HepG2 (cell line): ENCODE data around the gene TEK. TPM values are rescaled to one million over a fixed set of nuclear protein-coding genes. Genes with fewer than 3 reads are reported as not detected.

ENCODE experiments used
- ATAC-seq: fragments of 200-7000 bp; cut with Tn5 transposase; 3 replicates; pipeline ENCODE4 v1.9.1; 2020; ENCODE audit warnings: mild to moderate bottlenecking, moderate library complexity
- BruUV-seq: library from RNA; stranded (reverse); fragments of 400-500 nt; replicated peaks from 2 replicates; lab custom pipeline; 2021; lab: Mats Ljungman, UMichigan
- CTCF ChIA-PET: fragments of 300-600 bp; formaldehyde crosslinking; extraction: SDS; loops from one replicate; lab custom pipeline; 2021; ENCODE audit warnings: low total read pairs, inconsistent platforms, low intra/inter-chr PET ratio; lab: Yijun Ruan, JAX
- POLR2A ChIA-PET: fragments of 350-600 bp; sonication (Branson Sonifier 250); formaldehyde crosslinking; loops from one replicate; lab custom pipeline; 2020; ENCODE audit warnings: antibody characterized with exemption, inconsistent platforms; lab: Yijun Ruan, JAX
- DNase-seq: peaks from one replicate; pipeline ENCODE4 v3.0.0-alpha.2; 2015; ENCODE audit warnings: low spot score
- FAIRE-seq: peaks from 3 replicates; lab custom pipeline; 2011; peaks lifted over from hg19 to GRCh38; lab: Jason Lieb, UNC
- H2AFZ ChIP-seq: one replicate; pipeline ENCODE4 v1.6.1; 2011; ENCODE audit warnings: low read length, inconsistent platforms
- H3K27ac ChIP-seq: fragments of 300-600 bp; 3 replicates; pipeline ENCODE4 v1.8.0; 2011; ENCODE audit warnings: mixed run types, mild to moderate bottlenecking, mixed read lengths, low read length, inconsistent platforms; ENCODE audit not compliant: insufficient read depth; ENCODE audit errors: extremely low read length
- H3K27me3 ChIP-seq, 2 experiments: fragments of 200-600 bp in 1 of 2; 2 replicates in 1 of 2; 3 replicates in 1 of 2; pipeline versions ENCODE4 v1.6.0 to v1.8.0; 2011; ENCODE audit warnings: low read length in 2 of 2, mild to moderate bottlenecking in 2 of 2, moderate library complexity in 2 of 2, inconsistent platforms in 1 of 2; ENCODE audit not compliant: insufficient read depth in 2 of 2, control insufficient read depth in 1 of 2
- H3K36me3 ChIP-seq, 2 experiments: fragments of 200-600 bp in 1 of 2; replicated peaks in 1 of 2; 2 replicates in 1 of 2; 3 replicates in 1 of 2; pipeline versions ENCODE4 v1.5.1 to v1.8.0; 2011; ENCODE audit warnings: low read length in 2 of 2, inconsistent platforms in 1 of 2; ENCODE audit not compliant: insufficient read depth in 2 of 2, control insufficient read depth in 1 of 2
- H3K4me1 ChIP-seq: 2 replicates; pipeline ENCODE4 v1.5.1; 2012; ENCODE audit warnings: low read length, inconsistent platforms; ENCODE audit not compliant: insufficient read depth
- H3K4me2 ChIP-seq: 2 replicates; pipeline ENCODE4 v1.6.0; 2011; ENCODE audit warnings: low read depth, low read length, inconsistent platforms
- H3K4me3 ChIP-seq, 3 experiments: fragments of 200-600 bp in 1 of 3; sonication (generic), shearing (Covaris generic) in 1 of 3; replicated peaks in 1 of 3; 2 replicates each; pipeline ENCODE4 v1.5.1; 2011 to 2016; ENCODE audit warnings: low read length in 3 of 3, inconsistent platforms in 2 of 3, low read depth in 2 of 3, mild to moderate bottlenecking in 2 of 3, control low read depth in 1 of 3, mixed read lengths in 1 of 3; ENCODE audit not compliant: insufficient read depth in 1 of 3
- H3K79me2 ChIP-seq: one replicate; pipeline ENCODE4 v1.6.1; 2011; ENCODE audit warnings: low read length, inconsistent platforms; ENCODE audit not compliant: insufficient read depth
- H3K9ac ChIP-seq: 2 replicates; pipeline ENCODE4 v1.6.0; 2011; ENCODE audit warnings: mild to moderate bottlenecking, low read depth, low read length, inconsistent platforms; ENCODE audit not compliant: insufficient read depth
- H3K9me3 ChIP-seq: 2 replicates; pipeline ENCODE4 v1.5.1; 2012; ENCODE audit warnings: mild to moderate bottlenecking, low read length
- H4K20me1 ChIP-seq: 2 replicates; pipeline ENCODE4 v1.6.0; 2011; ENCODE audit warnings: inconsistent platforms, mild to moderate bottlenecking, low read length, moderate library complexity; ENCODE audit not compliant: insufficient read depth
- CBX1 ChIP-seq: IDR thresholded peaks from one replicate; pipeline ENCODE4 v1.6.1; 2016; ENCODE audit warnings: antibody characterized with exemption, low read depth
- ESRRA ChIP-seq: sonication (generic); formaldehyde crosslinking; IDR thresholded peaks from 2 replicates; pipeline ENCODE4 v1.5.1; 2020; ENCODE audit warnings: mild to moderate bottlenecking, low read depth, missing genetic modification reagents
- KLF15 ChIP-seq: sonication (generic); formaldehyde crosslinking; IDR thresholded peaks from 2 replicates; pipeline ENCODE4 v1.8.1; 2023; ENCODE audit warnings: borderline replicate concordance, mild to moderate bottlenecking, inconsistent platforms, missing genetic modification reagents, mixed read lengths
- MXI1 ChIP-seq: IDR thresholded peaks from 3 replicates; pipeline ENCODE4 v1.6.1; 2012; ENCODE audit warnings: low read depth, low read length, inconsistent platforms, borderline replicate concordance
- SATB2 ChIP-seq: sonication (generic); formaldehyde crosslinking; IDR thresholded peaks from 2 replicates; pipeline ENCODE4 v1.5.0; 2020; ENCODE audit warnings: missing genetic modification reagents
- TFDP1 ChIP-seq: IDR thresholded peaks from 2 replicates; pipeline ENCODE4 v1.6.1; 2016; ENCODE audit warnings: missing compliant biosample characterization, missing genetic modification reagents, borderline replicate concordance
- ZBTB44 ChIP-seq: sonication (generic); formaldehyde crosslinking; IDR thresholded peaks from 2 replicates; pipeline ENCODE4 v1.4.0; 2020; ENCODE audit warnings: missing genetic modification reagents
- ZNF564 ChIP-seq: sonication (generic); formaldehyde crosslinking; IDR thresholded peaks from 2 replicates; pipeline ENCODE4 v1.8.1; 2023; ENCODE audit warnings: mild to moderate bottlenecking, missing genetic modification reagents
- ZNF660 ChIP-seq: sonication (generic); formaldehyde crosslinking; IDR thresholded peaks from 2 replicates; pipeline ENCODE4 v1.5.1; 2020; ENCODE audit warnings: mild to moderate bottlenecking, low read depth, missing genetic modification reagents, borderline replicate concordance
- ZNF703 ChIP-seq: sonication (generic); formaldehyde crosslinking; IDR thresholded peaks from 2 replicates; pipeline ENCODE4 v1.5.1; 2020; ENCODE audit warnings: missing genetic modification reagents, mild to moderate bottlenecking, moderate library complexity, borderline replicate concordance
- WGBS: methylation state at CpG from one replicate; pipeline ENCODE4 v1.1.6; 2017; ENCODE audit warnings: low lambda C conversion rate; 5-methylcytosine and 5-hydroxymethylcytosine counted together
- in situ Hi-C: cut with HindIII; loops from 2 replicates; pipeline ENCODE4 v1.10.0; 2017; ENCODE audit warnings: low pct_unique_long_range_greater_than_20kb; ENCODE audit not compliant: extremely low pct_ligation_motif_present
- intact Hi-C: fragments of 100-400 bp; cut with micrococcal nuclease; formaldehyde crosslinking; loops from one replicate; pipeline ENCODE4 v1.10.0; 2022; ENCODE audit not compliant: unreplicated experiment
- polyA plus RNA-seq, 8 experiments: library from polyadenylated mRNA; depleted of rRNA in 3 of 8; stranded (reverse) in 7 of 8; unstranded in 1 of 8; fragments of >200 nt; fragmentation: Illumina TruSeq in 4 of 8; extraction: Trizol in 4 of 8; gene quantifications; 2 replicates each; pipeline versions ENCODE4 v1.2.1 to v1.2.3, GENCODE V29; 2011 to 2016; ENCODE audit warnings: low read depth in 4 of 8, missing spikeins in 1 of 8, mixed read lengths in 1 of 8; ENCODE audit not compliant: insufficient read depth in 1 of 8
- total RNA-seq, 5 experiments: library from RNA; depleted of rRNA; stranded (reverse); fragments of >200 nt; fragmentation: Illumina TruSeq; extraction: Trizol; gene quantifications; 2 replicates each; pipeline ENCODE4 v1.2.3, GENCODE V29; 2016; ENCODE audit warnings: low read depth in 1 of 5
- TF ChIP-seq, protein P1 (sequence below): sonication (generic); formaldehyde crosslinking; IDR thresholded peaks from 2 replicates; pipeline ENCODE4 v1.4.0; 2020; ENCODE audit warnings: missing genetic modification reagents
- TF ChIP-seq, protein P2 (sequence below): sonication (generic); formaldehyde crosslinking; IDR thresholded peaks from 2 replicates; pipeline ENCODE4 v1.8.0; 2022; ENCODE audit warnings: mild to moderate bottlenecking, missing genetic modification reagents, moderate library complexity
- TF ChIP-seq, protein P3 (sequence below): IDR thresholded peaks from 2 replicates; pipeline ENCODE4 v1.6.1; 2016; ENCODE audit warnings: missing genetic modification reagents, missing compliant biosample characterization

The TEK gene
- total and polyA plus RNA-seq, 2 of the 13 experiments (the other 11 are each of a cell fraction or from before 2014, with no cell fraction given), result not detected

GRCh38 chr9:27162045-27162444 lies 53.0 kb downstream of the TEK start:
- no peak for TF ChIP-seq MXI1
- TF ChIP-seq ZBTB44 (CRISPR knock-in tag), result no peak
- TF ChIP-seq ZNF703 (CRISPR knock-in tag), result no peak
- TF ChIP-seq, all 625 proteins: peak for 0
- in situ Hi-C loops, result no loop called here
- POLR2A ChIA-PET, result no interaction called here
- H2AFZ ChIP-seq, result no peak overlapping the region
- H3K9ac ChIP-seq, result no peak overlapping the region
- H3K4me2 ChIP-seq, result no peak overlapping the region
- no peaks in the 10 kb centered on the region for H4K20me1 ChIP-seq
- FAIRE-seq (no peak), ATAC-seq (no peak), DNase-seq (no peak)
- no peaks in the 10 kb centered on the region for H3K36me3 ChIP-seq
- H3K4me1 ChIP-seq, result no peaks in the 10 kb centered on the region
- no peaks in the 10 kb centered on the region for H3K79me2 ChIP-seq
- intact Hi-C loops, result no loop called here
- H3K9me3 ChIP-seq, result no peaks in the 10 kb centered on the region
- 0% methylated on average over 2 of the region's 2 CpGs for WGBS
- no TSS peak for BruUV-seq
- CTCF ChIA-PET, result no interaction called here
- no peak overlapping the region for H3K4me3 ChIP-seq
- no peaks in the 10 kb centered on the region; a peak in 1 of 5 replicates for H3K27me3 ChIP-seq
- no peak overlapping the region for H3K27ac ChIP-seq

DNA sequence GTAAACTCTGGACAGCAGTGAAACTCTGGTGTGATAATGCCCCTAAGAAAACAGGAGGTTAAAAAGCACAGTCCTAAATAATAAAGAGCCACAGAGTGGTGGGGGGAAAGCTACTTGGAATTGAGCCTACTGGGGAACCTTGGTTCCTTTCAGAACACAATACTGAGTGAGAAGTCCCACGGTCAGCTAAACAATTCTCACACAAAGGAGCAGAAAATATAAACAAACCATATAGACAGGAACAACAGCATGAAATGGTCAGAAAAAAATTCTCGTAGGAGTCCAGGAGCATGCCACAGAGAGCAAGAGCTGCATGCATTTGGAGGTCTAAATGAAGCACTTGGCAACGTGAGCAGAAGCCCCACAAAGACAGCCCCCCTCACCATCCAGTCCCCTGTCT lies 56.0 kb downstream of the TEK start:
- no peak for FAIRE-seq
- CTCF ChIA-PET, result no interaction called here
- TF ChIP-seq, protein P1, sequence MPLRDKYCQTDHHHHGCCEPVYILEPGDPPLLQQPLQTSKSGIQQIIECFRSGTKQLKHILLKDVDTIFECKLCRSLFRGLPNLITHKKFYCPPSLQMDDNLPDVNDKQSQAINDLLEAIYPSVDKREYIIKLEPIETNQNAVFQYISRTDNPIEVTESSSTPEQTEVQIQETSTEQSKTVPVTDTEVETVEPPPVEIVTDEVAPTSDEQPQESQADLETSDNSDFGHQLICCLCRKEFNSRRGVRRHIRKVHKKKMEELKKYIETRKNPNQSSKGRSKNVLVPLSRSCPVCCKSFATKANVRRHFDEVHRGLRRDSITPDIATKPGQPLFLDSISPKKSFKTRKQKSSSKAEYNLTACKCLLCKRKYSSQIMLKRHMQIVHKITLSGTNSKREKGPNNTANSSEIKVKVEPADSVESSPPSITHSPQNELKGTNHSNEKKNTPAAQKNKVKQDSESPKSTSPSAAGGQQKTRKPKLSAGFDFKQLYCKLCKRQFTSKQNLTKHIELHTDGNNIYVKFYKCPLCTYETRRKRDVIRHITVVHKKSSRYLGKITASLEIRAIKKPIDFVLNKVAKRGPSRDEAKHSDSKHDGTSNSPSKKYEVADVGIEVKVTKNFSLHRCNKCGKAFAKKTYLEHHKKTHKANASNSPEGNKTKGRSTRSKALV, result no peak
- TF ChIP-seq ESRRA (CRISPR knock-in tag) (no peak), CBX1 (no peak), TFDP1 (no peak), ZNF564 (CRISPR knock-in tag) (no peak), SATB2 (CRISPR knock-in tag) (no peak), ZNF660 (CRISPR knock-in tag) (no peak), KLF15 (no peak)
- TF ChIP-seq, protein P2, sequence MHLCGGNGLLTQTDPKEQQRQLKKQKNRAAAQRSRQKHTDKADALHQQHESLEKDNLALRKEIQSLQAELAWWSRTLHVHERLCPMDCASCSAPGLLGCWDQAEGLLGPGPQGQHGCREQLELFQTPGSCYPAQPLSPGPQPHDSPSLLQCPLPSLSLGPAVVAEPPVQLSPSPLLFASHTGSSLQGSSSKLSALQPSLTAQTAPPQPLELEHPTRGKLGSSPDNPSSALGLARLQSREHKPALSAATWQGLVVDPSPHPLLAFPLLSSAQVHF (CRISPR knock-in tag), result no peak
- TF ChIP-seq, protein P3, sequence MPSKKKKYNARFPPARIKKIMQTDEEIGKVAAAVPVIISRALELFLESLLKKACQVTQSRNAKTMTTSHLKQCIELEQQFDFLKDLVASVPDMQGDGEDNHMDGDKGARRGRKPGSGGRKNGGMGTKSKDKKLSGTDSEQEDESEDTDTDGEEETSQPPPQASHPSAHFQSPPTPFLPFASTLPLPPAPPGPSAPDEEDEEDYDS (CRISPR knock-in tag), result no peak

More for the DNA sequence above, 56.0 kb downstream of the TEK start:
- intact Hi-C loops (no loop called here), in situ Hi-C loops (no loop called here)
- POLR2A ChIA-PET, result no interaction called here
- Histone ChIP-seq H3K4me3 (no peak overlapping the region), H3K9me3 (no peaks in the 10 kb centered on the region), H3K27me3 (no peaks in the 10 kb centered on the region; a peak in 1 of 5 replicates), H2AFZ (no peak overlapping the region), H3K27ac (no peak overlapping the region), H3K4me1 (no peaks in the 10 kb centered on the region), H4K20me1 (no peaks in the 10 kb centered on the region), H3K79me2 (no peaks in the 10 kb centered on the region), H3K9ac (no peak overlapping the region), H3K4me2 (no peak overlapping the region), H3K36me3 (no peaks in the 10 kb centered on the region)
- ATAC-seq (no peak), DNase-seq (no peak)
- no TSS peak for BruUV-seq
- 1% methylated on average over 3 of the region's 3 CpGs for WGBS
